Superior temporal gyrus (tissue), 1 donor: ENCODE results near the gene SLC5A4.
"Not testable (repeated sequence)": the region's sequence is repeated elsewhere in the genome, so short reads cannot be mapped to it uniquely, and the experiment has no call there.

Experiments used
- DNase-seq: peaks from one replicate; pipeline ENCODE4 v3.0.0-alpha.2; 2016; ENCODE audit errors: extremely low spot score

SLC5A4 gene

DNA sequence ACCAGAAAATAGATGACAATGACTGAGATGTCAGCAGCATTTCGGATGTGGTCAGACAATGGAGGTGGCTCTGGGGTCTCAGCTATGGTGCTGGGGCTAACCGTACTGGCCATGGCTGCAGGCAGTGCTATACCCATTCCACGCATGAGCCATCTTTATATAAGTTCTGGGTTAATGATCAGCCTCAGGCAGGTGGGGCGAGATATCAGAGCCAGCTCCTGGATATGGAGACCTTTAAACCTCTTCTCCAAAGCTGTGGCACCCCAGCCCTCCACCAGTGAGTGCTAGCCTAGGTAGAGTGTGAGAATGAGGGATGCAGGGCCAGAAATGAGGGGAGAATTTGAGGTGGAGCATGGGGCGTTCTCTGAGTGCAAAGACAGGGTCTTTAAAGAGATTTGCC is at the start of gene SLC5A4:
Gene SLC5A4 (minus strand): TSS at position 131 of the 400 bp plus-strand sequence. CDS start 18 bp downstream, at position 113.
- DNase-seq, result no peak

DNA sequence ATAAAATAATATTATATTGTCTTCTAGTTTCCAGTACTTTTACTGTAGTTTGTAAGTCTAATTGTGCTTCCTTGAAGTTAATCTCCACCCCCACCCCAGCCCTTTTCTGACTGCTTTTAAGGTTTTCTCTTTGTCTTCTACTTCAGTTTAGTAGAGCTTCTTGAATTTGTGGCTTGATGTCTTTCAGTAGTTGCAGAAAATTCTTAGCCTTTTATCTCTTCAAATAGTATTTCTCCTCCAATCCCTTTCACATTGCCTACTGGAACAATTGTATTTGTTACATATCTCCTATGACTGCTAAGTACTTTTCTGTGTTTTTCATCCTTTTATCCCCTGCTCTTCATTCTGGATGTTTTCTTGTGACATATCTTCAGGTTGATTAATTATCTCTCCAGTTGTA is 38.8 kb upstream of the SLC5A4 start:
- not testable (repeated sequence) for DNase-seq

DNA sequence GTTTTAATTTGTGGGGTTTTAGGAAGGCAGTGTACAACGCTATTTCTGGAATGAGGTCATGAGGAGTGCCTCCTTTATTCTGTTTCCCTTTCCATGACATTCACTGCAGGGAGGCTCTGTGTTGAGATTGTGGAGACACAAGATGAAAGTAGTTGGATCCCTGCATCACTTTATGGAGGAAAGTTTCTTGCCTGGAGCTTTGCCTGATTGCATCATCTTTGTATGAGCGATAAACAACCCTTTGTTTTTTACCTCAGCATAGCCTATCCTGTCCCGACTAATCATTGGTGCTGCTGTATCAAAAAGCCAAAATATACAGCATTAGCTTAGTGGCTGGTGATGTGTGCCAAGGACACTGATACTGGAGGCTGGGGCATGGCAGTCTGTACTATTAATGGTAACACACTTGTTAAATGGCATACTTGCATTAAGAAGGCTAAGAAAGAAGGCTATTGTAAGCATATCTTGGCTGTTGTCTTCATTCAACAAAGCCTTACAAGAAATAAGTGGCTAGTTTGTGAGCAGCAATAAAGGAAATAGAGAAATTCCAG is 31.2 kb upstream of the SLC5A4 start:
- DNase-seq, result no peak

DNA sequence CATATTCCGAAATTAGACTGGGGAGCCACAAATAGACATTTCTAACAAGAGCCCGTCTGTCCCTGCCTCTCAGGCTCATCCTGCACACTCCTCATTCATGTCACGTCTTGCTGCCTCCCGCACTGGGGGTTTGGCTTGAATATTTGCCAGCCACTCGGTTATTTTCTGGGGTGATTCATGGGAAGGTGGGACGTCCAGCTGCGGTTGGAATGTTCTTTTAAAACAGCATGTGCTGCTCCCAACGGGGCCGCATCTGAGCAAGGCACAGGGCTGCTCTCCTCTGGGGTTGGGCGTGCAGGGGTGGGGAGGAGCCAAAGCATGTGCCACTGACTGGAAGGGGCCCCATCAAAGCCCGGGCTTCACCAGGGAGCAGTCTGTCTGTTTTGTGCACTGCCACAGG is 25.9 kb upstream of the SLC5A4 start:
- peak; percentile 34 for DNase-seq

DNA sequence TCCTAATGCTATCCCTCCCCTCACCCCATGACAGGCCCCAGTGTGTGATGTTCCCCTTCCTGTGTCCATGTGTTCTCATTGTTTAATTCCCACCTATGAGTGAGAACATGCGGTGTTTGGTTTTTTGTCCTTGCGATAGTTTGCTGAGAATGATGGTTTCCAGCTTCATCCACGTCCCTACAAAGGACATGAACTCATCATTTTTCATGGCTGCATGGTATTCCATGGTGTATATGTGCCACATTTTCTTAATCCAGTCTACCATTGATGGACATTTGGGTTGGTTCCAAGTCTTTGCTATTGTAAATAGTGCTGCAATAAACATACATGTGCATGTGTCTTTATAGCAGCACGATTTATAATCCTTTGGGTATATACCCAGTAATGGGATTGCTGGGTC is 20.2 kb upstream of the SLC5A4 start:
- DNase-seq, result not testable (repeated sequence)

DNA sequence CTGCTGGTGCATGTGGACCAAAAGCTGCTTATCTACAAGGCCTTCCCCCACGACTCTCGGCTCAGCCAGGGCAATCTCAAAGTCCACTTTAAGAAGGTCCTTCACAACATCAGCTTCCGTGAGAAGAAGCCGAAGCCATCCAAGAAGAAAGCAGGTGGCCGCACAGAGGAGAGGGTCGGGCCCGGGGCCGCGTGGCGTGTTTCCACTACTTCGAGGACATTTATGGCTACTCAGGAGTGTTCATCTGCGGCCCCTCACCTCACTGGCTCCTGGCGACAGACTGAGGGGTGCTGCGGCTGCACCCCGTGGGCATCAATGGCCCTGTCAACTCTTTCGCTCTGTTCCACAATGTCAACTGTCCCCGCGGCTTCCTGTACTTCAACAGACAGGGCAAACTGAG is 16.2 kb upstream of the SLC5A4 start:
- no peak for DNase-seq

DNA sequence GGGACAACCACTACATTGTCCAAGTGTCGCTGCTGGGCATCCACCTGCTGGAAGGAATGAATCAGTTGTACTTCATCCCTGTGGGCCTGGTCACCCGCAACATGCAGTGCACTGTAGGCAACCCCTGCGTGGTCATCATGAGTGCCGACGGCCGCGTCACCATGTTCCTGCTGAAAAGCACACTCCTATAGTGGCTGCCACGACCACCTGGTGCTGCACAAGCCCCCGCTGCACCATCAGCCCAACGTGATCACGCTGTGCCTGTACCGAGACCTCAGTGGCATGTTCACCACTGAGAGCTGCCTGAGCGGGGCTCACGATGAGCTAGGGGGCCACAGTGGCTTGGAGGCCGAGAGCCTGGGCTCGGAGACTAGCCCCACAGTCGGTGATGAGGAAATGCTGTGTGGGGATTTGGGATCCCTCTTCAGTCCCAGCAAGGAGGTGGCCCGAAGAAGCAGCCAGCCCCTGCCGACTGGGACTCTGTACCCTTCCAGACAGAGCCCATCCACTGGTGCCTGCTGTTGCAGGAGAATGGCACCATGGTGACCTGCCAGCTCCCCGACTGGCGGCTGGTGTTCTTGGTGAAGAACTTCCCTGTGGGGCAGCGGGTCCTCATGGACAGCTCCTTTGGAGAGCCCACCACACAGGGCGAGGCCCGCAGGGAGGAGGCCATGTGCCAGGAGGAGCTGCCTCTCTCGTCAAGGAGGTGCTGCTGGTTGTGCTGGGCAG is 15.7 kb upstream of the SLC5A4 start:
- DNase-seq, result no peak

DNA sequence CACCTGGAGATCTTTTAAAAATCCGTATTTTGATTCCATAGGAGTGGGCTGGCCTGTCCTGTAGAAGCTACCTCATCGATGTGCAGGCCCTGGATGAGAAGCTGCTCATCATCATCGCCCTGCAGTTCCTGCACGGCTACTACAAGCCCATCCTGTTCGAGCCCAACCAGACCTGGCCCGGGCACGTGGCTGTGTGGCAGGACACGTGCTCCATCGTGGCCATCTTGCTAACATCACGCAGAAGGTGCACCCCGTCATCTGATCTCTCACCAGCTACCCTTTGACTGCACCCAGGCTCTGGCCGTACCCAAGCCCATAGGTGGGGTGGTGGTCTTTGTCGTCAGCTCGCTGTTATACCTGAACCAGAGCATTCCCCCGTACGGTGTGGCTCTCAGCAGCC is 14.2 kb upstream of the SLC5A4 start:
- no peak for DNase-seq

DNA sequence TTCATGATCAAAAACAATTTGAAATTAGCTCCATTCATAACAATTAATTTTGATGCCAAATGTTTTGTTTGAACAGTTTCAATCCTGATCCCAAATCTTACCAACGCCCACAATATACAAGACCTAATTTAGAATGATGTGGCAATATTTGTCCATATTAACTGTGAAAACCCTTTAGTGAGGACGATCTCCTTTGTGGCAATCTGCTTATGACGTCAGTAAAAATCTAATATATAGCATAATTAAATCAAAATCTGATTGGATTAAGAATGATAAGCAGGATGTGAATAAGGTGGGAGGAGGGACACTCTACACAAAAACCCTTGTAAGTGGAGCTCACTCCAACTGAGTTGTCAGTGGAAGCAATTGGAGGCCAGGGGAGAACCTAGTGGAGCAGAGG is 11.9 kb upstream of the SLC5A4 start:
- no peak for DNase-seq

DNA sequence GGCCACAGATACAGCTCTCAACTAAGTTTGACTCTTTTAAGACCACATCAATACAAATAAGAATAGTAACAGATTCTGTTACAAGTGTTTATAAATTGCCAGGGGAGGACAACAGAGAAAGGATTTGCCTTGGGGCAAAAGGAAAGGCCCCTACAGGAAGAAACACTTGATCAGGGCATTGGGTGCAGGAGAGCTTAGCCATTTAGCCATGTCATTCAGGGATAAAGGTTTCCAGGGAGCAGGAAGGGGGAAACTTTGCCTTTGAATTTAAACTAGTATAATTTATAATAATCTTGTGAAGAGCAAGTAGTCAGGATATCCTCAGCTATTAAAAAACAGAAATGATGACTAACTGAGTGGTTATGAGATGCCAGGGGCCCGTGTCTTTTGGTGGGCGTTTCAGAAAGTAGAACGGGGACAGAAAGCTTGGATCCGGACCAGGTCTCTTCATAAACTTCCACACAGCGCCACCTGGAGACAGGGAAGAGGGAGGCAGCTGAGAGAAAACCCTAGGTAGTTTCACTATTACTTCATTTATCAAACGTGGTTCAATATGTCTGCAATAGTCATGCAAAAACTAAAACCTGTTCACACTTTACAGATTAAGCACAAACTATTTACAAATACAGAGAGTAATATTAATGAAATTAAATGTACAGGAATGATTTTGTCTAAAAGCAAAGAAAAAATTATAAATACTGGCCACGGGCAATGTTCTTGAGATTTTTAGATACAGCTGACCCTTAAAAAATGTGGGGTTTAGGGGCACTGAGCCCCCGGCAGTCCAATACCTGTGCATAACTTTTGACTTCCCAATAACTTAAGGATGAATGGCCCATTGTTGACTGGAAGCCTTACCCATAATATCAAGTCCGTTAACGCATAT is 11.0 kb upstream of the SLC5A4 start:
- DNase-seq, result peak; percentile 90

DNA sequence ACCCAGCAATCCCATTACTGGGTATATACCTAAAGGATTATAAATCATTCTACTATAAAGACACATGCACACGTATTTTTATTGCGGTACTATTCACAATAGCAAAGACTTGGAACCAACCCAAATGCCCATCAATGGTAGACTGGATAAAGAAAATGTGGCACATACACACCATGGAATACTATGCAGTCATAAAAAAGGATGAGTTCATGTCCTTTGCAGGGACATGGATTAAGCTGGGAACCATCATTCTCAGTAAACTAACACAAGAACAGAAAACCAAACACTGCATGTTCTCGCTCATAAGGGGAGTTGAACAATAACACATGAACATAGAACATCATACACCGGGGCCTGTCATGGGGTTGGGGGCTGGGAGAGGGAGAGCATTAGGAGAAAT is 8.5 kb upstream of the SLC5A4 start:
- DNase-seq, result not testable (repeated sequence)

DNA sequence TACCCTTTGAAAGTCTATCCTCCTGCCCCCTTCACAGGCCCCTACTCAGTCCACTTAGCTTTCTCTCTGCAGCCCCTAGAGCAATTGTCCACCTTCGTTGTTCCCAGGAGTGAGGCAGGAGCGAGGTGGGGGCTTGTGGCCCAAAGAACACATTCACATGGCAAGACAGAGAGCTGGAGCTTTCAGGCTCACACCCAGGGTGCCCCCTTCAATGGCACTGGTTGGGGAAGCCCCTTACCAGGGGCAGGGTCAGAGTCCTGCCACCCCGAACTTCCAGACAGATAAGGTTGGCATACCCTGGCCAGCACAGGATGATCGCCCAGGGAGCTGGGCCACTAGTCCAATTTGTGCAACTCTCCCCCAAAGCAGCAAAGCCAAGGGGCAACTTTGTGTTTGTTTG is 6.2 kb upstream of the SLC5A4 start:
- no peak for DNase-seq

DNA sequence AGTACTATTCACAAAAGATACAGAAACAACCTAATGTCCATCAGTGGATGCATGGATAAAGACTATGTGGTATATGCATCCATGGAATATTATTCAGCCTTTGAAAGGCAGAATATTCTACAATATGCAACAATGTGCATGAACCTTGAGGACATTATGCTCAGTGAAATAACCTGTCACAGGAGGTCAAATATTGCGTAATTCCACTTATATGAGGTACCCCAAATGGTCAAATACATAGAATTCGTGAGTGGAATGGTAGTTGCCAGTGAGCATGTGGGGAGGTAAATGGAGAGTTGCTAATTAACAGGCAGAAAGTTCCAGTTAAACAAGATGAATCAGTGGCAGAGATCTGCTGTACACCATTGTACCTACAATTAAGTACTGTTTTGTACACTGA is 3.6 kb upstream of the SLC5A4 start:
- no peak for DNase-seq

DNA sequence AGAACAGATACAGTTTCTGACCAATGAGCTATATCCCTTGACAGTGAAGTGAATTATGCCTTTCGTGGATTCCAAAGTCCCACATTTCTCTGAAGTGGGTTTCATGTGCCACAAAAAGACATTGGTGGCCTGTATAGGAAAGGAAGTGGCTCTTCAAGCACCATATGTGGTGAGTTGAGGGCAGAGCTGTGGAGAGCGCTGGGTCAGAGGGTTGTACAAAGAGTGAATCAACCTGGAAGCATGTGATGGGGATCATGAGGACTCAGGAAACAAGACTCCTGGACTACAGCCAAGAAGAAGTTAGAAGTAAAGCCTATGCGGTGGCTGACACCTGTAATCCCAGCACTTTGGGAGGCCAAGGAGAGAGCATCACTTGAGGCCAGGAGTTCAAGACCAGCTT is 579 bp upstream of the SLC5A4 start:
- no peak for DNase-seq

DNA sequence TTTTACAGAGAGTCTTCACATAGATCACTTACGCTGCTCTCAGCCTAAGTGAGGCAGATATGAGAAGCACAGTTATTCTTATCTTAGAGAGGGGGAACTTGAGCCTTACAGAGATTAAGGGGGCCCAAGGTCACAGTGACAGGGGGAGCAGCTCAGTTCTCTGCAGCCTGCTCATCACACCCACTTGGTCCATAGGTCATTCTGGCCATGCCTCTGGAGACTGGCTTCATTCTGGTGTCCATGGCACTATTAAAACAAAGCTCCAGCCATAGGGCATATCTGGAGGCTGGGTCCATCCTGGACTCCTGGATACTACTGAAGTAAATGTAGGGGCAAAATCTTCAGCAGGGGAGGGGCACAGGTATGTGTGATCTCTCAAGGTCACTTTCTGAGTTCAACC is 5.9 kb downstream of the SLC5A4 start:
- DNase-seq, result no peak

DNA sequence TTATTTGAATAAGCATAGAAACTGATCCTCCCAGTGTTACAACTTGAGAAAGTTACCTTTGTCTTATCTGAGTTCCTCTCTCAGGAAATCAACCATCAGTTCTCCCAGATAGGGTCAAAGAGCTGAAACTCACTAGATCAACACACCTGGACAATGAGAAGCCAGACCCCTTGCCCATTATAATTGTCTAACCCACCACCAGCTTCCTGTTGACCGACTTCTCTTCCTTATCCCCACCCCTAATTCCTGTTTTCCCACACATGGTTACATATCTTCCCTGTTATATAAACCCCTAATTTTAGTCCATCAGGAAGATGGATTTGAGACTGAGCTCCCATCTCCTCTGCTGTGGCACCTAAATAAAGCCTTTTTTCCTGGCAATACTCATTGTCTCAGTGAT is 6.9 kb downstream of the SLC5A4 start:
- DNase-seq, result no peak

DNA sequence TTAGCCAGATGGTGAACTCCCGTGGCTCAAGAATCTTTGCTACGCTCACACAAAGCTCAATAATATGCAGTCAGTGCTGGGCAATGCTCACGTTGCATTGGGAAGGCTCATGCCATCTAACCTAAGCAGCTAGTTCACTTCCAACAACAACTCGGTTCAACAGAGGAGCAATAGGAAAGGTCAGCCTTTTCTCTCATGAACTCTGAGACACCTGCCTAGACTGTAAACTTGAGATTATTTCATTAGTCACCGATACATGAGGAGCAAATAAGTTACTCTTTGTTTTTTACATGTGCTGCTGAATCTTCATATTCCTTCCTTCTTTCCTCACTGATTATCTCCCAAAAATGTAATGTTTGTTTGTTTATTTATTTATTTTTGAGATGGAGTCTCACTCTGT is 9.0 kb downstream of the SLC5A4 start:
- DNase-seq, result no peak

DNA sequence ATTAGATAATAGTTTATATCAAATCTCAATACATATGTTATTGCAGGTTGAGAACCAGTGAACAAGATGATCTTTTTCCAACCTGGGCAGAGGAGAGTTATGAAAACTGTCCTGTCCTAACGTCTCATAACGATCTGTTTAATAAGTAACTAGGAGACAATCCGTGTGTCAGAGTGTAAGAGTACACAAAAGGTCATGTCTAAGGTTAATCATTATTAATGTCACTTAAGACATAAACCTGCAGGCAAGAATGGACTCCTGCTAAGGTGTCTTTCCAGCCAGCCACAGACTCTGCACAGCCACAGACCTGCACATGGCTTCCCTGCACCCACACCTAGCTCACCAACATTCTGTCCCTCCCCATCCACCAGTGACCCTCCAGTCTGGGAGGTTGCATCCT is 10.1 kb downstream of the SLC5A4 start:
- DNase-seq, result no peak

DNA sequence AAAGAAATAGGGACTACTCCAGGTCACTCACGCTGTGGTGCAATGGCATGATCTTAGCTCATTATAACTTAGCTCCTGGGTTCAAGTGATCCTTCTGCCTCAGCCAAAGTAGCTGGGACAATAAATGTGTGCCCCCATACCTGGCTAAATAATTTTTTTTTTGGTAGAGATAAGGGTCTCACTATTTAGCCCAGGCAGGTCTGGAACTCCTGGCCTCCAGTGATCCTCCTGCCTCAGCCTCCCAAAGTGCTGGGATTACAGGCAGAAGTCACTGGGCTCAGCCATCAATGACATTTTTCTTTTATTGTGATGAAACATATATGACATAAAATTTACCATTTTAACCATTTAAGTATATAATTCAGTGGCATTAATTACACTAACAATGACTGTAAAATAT is 10.6 kb downstream of the SLC5A4 start:
- DNase-seq, result no peak

DNA sequence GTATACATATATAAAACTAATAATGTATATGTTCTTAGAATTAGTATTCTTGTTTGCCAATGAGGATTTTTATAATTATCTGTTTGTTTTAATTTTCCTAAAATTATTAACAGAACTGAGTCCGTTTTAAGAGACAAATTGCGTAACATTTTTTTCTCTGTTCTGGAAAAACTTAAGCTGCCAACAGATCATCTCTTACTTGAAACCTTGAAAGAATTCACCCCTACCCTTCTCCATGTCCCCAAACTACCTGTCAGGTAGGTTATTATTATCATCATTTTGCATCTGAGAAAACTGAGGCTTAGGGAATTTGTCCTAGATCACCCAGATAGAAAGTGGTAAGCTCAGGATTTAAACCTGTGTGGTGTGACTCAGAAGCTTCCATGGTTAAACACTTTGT is 14.7 kb downstream of the SLC5A4 start:
- no peak for DNase-seq

DNA sequence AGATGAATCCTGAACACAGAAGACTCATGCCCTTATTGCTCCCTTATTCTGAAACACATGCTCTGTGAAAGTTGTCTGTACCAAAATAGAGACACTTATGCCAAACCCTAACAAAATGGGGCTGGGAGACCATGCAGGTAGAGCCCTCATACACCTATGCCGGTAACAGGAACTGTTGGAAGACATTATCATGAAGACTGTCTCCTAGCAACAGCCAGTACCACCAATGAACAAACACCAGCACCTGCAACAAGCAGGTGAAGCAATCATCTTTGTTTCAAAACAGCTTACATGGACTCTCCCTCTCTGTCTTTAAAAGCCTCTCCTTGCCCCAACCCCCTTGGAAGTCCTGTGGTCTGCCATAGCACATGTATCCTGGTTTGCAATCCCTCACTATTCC is 17.2 kb downstream of the SLC5A4 start:
- no peak for DNase-seq

DNA sequence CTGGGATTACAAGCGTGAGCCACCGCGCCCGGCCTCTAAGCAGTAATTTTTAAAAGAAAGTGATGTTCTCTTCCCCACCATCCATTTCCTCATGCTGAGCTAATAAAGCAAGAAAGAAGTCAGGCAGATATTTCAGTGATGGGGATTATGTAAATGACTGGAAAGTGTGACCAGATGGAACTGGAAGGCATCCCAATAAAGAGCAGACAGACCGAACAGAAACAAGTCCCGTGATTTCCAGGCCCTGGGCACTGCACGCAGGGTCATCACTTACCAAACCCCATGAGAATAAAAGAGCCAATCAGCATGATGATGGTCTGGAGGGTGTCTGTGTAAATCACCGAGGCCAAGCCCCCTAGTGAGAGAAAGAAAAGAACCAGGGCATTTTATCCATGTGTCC is 18.2 kb downstream of the SLC5A4 start:
- no peak for DNase-seq

DNA sequence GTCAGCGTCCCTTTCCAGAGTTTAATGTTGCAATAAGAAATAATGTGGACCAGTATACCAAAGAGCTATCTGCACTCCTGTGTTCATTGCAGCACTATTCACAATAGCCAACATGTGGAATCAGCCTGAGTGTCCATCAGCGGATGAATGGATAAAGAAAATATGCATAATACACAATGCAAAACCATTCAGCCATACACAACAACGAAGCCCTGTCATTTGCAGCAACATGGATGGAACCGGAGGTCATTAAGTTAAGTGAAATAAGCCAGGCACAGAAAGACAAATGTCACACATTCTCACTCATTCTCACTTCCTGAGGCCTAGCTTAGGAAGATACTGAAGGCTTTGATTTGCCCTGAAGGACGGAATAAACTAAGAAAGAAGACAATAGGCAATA is 22.1 kb downstream of the SLC5A4 start:
- peak; percentile 18 for DNase-seq
